Medulla oblongata (tissue), 1 donor: ENCODE data around the gene PCSK1.
"Not testable (repeated sequence)": the region's sequence is repeated elsewhere in the genome, so short reads cannot be mapped to it uniquely, and the experiment has no call there.

Experiments
- DNase-seq: peaks from one replicate; pipeline ENCODE4 v3.0.0-alpha.2; 2015; ENCODE audit errors: extremely low spot score

Gene PCSK1

DNA sequence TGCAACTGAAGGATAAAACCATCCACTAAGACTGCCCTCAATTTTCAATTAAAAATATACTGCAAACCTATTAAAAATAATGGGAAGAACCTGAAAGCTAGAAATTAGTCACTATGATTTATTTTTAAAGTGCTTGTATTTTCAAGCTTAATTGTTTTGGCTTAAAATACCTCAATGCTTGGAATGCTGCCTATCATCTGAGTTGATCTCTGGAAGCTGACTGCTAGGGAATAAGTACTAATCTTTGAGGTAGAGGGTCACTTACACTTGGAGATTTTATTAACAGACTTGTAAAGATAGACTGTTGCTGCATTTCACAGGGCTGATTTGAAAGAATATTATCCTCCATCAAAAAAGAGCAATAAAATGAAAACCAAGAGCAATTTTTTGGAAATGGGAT, 6.2 kb downstream of the PCSK1 start:
- DNase-seq = no peak

DNA sequence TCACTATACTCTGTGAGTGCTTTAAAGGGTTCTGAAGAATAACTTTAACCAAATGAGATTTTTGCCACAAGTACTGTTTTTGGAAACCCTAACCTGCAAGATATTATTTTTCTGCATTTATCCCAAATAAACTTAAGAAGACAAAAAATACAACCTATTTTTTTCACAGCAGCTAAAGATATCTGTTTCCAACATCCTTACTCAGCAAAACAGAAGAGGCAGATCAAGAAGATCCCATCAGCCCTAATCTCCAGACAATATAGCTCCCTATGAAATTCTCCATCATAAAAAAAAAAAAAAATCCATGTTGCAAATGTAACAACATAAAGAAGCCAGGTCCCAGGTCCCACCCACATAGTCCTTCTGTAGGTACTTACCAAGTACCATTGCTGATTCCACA, 7.6 kb downstream of the PCSK1 start:
- no peak for DNase-seq

DNA sequence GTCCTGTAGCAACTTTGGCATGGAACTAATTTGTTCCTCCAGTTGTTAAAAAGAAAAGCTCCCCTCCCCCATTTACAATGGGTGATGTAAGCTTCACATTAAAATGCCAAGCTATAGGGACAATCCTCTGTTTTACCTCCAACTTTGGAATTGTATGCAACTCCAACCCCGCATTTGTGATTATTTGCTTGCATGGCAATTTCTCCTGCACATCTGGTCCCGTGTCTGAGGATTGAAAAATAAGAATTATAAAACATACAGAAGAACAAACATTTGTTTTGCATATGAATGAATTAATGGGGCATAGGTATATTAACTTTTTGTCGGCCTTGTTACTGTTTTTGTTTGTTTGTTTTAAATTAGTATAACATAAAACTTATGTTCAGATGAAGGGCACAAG, 17.2 kb downstream of the PCSK1 start:
- no peak for DNase-seq

DNA sequence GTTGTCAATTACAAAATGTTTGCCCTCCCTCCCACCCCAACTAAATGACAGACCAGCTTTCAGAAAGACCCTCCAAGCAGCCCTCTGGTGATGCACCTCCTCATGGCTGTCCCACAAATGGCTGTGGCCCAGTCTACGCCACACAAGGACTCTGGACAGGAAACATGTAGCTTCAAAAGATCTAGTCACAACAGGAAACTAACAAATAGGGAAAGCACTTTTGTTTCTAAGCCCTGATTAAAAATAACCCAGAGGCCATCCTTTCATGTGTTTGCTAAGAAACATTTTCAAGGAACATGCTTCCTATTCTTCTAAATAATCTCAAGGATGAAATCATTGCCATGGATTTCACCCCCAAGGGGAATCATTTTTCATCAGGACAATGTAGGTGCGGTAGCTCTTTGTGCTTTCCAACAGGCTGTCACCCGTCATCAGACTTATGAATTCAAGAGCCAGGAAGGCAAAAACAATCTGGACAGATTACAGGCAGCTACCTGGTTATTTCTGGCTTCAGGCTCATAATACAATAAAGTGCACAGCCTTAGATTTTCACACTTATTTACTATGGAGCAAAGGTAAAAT, 20.1 kb downstream of the PCSK1 start:
- DNase-seq = no peak

DNA sequence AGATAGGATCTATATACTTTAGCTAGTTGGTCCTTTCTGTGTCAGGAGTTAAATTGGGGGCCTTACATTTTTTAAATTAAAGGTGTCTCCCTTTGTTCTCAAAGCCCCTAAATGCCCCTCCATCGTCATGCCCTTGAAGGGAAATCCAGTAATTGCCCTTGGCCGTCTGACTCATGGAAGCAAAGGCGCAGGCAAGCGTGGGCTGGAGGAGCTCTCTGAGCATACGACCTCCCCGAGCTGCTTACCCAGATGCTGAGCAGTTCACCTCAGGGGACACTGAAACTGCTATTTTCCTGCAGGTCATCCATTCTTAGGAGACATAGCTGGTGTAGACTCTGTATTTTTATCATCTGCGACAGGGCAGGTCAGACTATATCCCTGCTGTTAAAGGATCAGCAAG, 23.0 kb downstream of the PCSK1 start:
- DNase-seq = no peak

DNA sequence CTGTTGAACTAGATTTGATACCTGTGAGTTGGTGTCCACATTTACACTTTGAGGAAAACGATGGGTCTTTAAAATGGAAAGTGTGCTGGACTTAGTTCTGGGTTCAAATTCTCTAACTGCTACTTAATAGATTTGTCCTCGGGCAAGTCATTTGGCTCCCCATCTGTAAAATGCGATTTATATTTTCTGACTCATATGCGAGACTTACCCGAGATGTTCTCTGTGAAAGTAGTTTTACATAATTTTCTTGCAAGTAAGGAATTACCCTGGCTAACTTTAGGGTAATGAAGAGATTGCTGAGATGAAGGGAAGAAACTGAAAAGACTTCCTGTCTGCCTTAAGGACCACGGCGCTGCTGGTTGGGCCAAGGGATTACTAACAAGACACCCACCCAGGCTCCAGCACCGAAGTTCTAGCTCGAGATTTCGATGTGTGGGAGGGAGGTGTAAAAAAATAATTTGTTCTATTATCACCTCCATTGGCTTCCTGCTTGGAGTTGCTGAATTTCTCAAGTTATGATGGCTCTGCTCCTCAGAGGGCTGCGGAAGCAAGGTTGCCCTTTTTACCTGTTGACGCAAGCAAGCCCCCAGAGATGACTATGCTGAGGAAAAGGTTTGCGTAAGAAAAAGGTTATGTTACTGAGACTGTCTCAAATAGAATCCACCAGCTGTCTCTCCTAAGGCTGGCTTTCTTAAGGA, 24.1 kb downstream of the PCSK1 start:
- no peak for DNase-seq

DNA sequence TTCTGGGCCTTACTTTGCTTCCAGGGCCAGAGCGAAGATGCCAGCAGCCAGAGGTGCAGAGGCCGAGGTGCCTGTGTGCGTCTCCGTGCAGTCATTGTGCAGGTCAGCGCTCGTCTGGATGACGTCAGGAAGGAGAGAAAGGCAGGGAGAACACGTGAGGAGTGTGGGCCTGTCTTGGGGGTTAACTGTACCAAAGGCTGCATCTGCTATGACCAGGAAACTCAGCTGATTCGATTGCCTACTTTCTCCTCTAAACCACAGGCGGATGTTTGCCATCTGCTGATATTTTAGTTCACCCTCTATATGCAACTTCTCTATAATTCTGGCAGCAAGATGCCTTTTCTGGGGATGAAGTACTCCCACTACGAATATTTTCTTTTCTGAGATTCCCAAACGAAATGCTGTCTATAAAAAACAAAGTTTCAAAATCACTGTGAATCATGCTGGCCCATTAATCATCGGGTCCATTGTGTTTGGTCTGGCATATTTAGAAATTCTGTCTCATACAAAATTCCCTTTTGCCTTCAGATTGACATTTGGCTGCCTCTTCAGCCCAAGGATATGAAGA, 24.8 kb downstream of the PCSK1 start:
- DNase-seq = no peak

DNA sequence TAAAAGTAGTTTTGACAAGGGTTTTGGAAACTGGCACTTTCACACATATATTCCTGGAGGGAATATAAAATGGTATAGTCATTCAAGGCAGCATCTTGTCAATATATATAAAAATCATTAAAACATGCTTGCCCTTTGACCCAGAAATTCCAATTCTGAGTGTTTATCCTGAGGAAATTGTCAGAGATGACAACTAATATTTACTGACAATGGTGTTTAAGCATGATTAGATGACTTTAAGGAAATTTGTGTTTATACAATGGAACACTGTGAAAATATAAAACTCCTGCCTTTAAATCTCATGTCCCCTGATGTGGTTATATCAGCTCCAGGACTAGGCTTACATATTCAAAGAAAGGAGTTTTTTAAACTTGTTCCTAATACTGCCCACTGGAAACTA, 25.6 kb downstream of the PCSK1 start:
- DNase-seq = no peak

DNA sequence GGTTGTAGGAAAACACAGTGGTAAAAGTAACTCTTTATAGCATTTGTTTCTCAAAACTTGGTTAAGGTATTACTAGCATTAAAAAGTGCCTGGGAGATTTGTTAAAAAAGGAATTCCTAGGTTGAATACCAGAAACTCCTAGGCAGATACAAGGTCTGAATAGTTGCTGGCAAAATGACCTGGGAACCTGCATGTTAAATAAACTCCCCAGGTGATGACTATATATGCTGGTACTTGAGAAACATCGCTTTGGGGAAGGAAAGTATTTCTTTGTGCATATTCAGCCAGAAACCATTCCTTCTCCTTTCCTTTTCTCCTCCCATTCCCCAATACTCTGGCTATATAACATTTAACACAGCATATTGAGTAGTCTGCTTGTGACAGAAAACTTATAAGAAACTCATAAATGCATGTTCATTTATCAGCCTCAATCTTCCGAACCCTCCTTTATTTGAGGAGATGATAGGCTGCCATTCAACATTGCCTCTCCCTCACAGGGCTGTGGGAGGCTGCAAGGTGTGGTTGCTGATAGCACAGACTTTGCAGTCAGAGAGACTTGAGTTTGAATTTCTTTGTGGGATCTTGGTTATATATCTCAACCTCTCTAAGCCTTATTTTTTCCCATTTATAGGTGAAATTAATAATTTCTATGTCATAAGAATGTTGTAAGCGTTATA, 28.7 kb downstream of the PCSK1 start:
- DNase-seq = no peak

DNA sequence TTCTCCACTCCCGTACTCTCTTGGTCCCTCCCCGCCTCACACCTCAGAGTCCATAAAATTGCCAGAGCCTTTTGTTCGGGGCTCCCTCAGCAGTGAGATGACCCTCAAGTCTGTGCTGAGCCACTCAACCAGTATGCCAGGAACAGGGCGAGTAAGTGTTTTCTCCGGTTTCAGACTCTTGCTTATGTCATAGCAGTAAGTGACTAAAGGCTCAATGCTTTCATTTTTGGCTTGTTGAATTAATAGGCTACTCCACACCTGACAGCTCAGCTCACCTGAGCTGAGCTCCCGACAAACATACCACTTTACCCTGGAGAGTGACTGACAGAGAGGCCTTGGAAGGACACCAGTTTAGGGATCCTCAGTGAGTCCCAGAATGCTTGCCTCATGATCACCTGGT, 30.5 kb downstream of the PCSK1 start:
- no peak for DNase-seq

DNA sequence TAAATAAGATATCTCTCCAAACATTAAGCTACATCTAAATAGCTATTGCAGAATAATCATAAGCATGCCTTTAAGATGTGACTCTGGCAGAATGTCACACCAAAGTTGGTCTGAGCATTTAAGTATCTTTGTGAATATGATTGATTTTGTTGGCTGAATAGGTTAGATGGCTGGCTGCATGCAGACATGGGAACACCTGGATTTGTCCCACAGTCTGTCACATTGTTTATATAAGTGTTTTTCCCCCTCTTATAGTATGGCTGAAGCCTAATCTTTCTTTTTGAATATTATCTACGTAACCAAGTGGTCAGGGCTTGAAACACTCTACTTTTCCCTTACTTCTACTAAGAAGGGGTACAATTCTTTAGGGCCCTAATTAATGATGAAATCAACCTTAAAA, 36.2 kb downstream of the PCSK1 start:
- no peak for DNase-seq

DNA sequence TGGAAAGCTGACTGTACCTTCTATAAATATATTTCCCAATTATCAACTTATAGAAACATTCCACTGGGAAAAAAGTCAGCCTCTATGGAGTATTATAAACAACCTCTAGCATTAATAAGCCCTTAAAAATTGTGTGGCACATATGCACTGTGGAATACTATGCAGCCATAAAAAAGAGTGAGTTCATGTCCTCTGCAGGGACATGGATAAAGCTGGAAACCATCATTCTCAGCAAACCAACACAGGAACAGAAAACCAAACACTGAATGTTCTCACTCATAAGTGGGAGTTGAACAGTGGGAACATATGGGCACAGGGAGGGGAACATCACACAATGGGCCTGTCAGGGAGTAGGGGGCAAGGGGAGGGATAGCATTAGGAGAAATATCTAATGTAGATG, 37.8 kb downstream of the PCSK1 start:
- DNase-seq = not testable (repeated sequence)

DNA sequence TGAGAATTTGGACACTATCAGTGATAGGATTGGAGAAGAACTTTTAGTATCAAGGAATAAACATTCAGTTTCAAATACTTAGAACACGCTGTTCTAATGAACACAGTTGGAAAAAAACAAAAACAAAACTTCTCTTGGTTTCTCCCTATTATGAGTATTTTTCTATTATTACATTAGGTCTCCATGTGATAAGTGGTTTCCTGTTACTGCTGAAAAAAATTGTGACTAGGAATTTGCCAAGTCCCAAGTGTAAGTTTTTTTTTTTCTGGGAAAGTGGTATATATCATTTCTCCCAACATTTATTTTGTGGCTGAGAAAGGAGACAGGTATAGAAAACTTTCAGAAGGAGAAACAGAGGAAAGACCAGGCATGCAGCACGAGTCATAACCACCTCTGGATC, 41.1 kb downstream of the PCSK1 start:
- no peak for DNase-seq

DNA sequence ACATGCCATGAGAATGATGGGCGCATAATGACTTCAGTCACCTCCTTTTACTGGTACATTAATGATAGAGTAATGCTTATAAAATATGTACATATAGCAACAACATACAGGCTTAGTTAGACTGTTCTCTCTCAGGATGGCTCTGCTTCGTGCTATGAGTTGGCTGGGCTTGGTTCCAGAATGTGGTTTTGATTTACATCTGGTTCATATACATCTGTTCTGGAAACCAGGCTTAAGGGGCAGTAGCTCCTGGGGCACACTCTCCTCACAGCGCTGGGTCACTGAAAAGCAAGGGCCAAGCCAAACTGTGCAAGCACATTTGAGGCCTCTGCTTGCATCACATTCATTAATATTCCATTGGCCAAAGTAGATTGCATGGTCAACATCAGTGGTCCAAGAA, 44.9 kb downstream of the PCSK1 start:
- DNase-seq = no peak

DNA sequence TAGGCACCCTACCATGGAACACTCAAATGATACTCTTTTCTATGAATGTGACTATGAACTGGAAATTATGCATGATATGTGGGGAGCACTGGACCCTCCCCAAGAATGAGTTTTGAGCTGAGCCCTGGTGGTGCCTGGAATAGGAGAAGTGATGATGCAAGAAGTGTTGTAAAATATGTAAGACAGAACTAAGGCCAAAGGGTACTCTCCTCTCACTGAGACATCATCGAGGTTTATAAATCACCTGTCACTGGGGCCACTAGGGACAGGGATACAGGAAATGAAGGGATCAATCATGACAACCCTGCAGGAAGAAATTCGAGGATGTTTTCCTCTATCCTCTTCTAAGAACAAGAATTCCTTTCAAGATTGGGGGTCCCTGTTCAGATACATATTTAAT, 45.4 kb downstream of the PCSK1 start:
- no peak for DNase-seq

DNA sequence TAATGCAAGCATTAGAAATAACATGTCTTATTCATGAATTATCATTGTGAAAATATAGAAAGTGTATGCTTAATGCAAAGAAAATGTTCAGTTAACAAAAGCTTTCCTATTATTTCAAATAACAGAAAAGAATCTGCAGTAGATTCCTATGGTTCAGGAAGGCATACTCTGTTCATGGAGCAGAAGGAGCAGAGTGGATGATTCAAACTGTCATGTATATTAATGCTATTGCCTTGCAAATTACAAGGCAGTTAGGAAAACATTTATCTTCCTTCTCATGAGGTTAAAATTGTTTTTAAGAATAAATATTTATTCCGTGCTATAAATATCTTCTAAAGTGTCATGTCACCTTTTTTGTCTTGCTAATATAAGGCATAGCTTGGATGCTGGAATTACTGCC, 47.5 kb downstream of the PCSK1 start:
- no peak for DNase-seq

DNA sequence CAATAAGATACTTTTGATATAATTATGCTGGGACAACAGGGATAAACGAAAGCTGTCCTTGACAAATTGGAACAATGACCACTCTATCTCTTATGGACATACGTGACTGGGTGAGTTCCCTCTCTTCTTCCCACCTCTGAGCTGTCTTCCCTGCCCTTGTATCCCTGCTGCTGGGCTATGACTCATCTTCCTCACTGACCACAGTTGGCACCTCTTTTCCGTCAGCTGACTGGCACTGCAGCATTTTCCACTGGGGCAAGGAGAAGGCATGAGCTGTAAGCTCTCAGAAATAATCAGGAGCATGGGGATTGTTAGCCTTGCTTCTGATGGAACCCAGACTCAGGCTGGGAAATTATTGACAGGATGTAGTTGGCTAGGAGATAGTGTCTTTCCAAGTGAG, 48.7 kb downstream of the PCSK1 start:
- peak; percentile 33 for DNase-seq

DNA sequence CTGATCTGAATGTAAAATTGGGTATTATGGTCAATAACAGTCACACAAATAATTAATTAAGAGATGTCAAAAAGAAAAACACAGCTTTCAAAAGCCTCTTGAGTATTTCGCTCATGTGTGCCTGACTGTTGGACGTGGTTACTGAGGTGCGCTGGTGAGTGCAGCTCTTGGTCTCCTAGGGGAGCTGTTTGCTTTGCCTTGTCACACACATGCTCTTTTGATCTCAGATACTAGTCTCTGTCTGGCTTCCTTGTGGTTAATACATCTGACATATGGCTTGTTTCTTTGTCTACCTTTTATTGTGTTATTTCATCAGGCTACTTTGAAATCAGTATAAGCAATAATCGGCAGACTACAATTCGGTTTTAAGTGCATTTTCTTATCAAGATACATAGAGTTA, 51.5 kb downstream of the PCSK1 start:
- no peak for DNase-seq

DNA sequence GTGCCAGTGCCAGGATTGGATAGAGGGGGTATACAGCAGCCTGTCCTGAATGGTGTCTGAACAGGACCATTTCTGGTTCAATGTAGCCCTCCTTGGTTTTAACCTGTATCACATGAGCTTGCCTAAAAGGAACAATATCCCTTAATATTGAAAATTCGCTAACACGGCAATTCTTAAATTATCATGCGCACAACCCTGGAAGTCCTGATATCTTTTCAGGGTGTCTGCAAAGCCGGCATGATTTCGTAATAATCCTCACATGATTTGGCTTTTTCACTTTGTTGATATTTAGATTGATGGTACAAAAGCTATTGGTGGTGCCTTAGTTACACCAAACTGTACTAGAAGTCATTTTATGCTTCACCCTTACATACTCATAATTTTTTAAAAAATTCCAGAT, 53.2 kb downstream of the PCSK1 start:
- DNase-seq = no peak

DNA sequence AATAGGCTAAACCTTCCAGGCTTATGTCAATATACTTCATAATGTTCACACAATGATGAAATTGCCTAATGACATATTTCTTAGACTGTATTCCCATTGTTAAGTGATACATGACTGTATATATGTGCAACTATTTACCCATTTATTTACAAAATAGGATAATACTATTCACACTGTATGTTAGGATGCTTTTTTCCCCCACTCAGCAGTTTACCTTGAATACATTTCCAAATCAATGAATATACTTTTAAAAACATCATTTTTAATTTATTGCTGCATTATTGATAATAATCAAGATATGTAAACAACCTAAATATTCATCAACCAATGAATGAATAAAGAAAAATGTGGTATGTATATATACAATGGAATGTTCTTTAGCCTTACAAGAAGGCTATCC, 55.5 kb downstream of the PCSK1 start:
- no peak for DNase-seq

DNA sequence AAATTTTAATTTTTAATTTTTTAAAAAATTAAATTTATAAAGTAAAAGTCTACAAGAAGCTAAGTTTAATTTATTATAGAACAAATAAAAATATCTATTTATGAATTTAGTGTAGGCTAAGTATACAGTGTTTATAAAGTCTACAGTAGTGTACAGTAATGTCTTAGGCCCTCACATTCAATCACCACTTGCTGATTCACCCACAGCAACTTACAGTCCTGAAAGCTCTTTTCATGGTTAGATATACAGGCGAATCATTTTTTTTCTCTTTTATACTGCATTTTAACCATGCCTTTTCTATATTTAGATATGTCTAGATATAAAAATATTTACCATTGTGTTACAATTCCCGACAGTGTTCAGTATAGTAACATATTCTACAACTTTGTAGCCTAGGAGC, 55.9 kb downstream of the PCSK1 start:
- DNase-seq = no peak

DNA sequence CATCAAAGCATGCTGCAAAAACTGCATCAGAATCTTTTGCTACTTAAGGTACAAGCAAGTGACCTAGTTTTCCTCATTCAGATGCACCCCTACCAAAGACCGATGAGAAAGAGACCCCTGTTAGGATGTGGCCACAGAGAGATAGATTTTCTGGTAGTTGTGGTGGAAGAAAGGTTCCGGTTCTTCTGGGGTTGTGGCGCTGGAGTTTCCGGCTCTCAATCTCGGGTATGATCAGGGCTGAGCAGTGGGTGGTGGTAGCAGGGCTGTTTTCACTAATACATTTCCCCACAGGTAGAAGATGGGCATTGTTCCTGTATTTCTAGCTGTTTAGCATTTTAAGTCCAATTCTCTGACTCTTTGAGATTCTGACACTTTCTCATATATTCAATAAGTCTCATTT, 58.4 kb downstream of the PCSK1 start:
- DNase-seq = no peak

DNA sequence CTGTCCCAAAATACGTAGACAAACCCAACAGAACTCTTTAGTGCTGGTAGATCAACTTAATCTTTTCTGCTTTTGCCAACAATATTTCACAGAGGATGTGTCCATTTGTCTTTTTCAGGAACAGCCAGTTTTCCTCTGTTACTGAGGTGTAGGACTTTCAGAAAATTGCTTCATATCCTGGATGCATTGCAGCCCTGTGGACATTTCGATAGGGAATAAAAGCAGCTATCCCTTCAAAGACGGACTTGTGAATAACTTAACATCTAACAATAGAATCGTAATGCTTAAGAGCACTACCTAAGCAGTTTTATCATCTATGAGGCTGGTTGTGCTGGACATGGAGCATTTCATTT, 59.7 kb downstream of the PCSK1 start:
- no peak for DNase-seq
